Smooth muscle cell (in vitro differentiated cells): ENCODE measurements around the gene AKT1S1. TPM values are rescaled to one million over a fixed set of nuclear protein-coding genes. Genes with fewer than 3 reads are reported as not detected.

ENCODE experiments used
- DNase-seq: peaks from one replicate; lab custom pipeline; 2025; ENCODE audit not compliant: unreplicated experiment; lab: John Stamatoyannopoulos, UW
- H2AFZ ChIP-seq: fragments of 200-600 bp; sonication (generic); 2 replicates; pipeline ENCODE4 v1.6.0; 2016; ENCODE audit warnings: antibody characterized with exemption, low read depth, mild to moderate bottlenecking
- H3F3A ChIP-seq: fragments of 200-600 bp; sonication (generic); 2 replicates; pipeline ENCODE4 v1.6.0; 2017; ENCODE audit warnings: antibody characterized with exemption, low read depth
- H3K27ac ChIP-seq: fragments of 200-600 bp; sonication (generic); 2 replicates; pipeline ENCODE4 v1.5.1; 2016; ENCODE audit warnings: low read depth, mild to moderate bottlenecking
- H3K27me3 ChIP-seq: fragments of 200-600 bp; sonication (generic); 2 replicates; pipeline ENCODE4 v1.6.1; 2016; ENCODE audit warnings: low read depth, mild to moderate bottlenecking
- H3K36me3 ChIP-seq: fragments of 200-600 bp; sonication (generic); 2 replicates; pipeline ENCODE4 v1.5.1; 2016; ENCODE audit warnings: low read depth
- H3K4me1 ChIP-seq: fragments of 200-600 bp; sonication (generic); 2 replicates; pipeline ENCODE4 v1.5.1; 2016; ENCODE audit warnings: low read depth
- H3K4me2 ChIP-seq: fragments of 200-600 bp; sonication (generic); 2 replicates; pipeline ENCODE4 v1.6.0; 2016; ENCODE audit warnings: mild to moderate bottlenecking
- H3K4me3 ChIP-seq: fragments of 200-600 bp; sonication (generic); 2 replicates; pipeline ENCODE4 v1.5.1; 2016; ENCODE audit warnings: mild to moderate bottlenecking
- H3K79me2 ChIP-seq: fragments of 200-600 bp; sonication (generic); 2 replicates; pipeline ENCODE4 v1.6.0; 2016; ENCODE audit warnings: low read depth, mild to moderate bottlenecking
- H3K9ac ChIP-seq: fragments of 200-600 bp; sonication (generic); 2 replicates; pipeline ENCODE4 v1.6.0; 2016; ENCODE audit warnings: low read depth
- H3K9me3 ChIP-seq: fragments of 200-600 bp; sonication (generic); replicated peaks from 2 replicates; pipeline ENCODE4 v1.5.1; 2016; ENCODE audit warnings: low read depth
- H4K20me1 ChIP-seq: fragments of 200-600 bp; sonication (generic); 2 replicates; pipeline ENCODE4 v1.6.0; 2016; ENCODE audit warnings: low read depth
- WGBS: methylation state at CpG from one replicate; pipeline ENCODE4 v1.1.7; 2016; ENCODE audit warnings: low lambda C conversion rate; 5-methylcytosine and 5-hydroxymethylcytosine counted together
- polyA plus RNA-seq: library from polyadenylated mRNA; unstranded; fragments of >200 nt; fragmentation: Nextera tagmentation; extraction: Ambion mirVana; gene quantifications from 2 replicates; pipeline ENCODE4 v1.2.1, GENCODE V29; 2016
- total RNA-seq: library from RNA; depleted of rRNA; stranded (reverse); fragments of >200 nt; gene quantifications from 2 replicates; pipeline ENCODE4 v1.2.3, GENCODE V29; 2014
- TF ChIP-seq, protein P1 (sequence below): fragments of 200-600 bp; sonication (generic); IDR thresholded peaks from 2 replicates; pipeline ENCODE4 v1.5.1; 2017; ENCODE audit warnings: borderline replicate concordance, mild to moderate bottlenecking, antibody characterized with exemption; ENCODE audit not compliant: insufficient read depth, poor library complexity, severe bottlenecking

AKT1S1 gene
- total and polyA plus RNA-seq, 2 experiments from 2014 or later: 15.8 to 72.2 TPM

DNA sequence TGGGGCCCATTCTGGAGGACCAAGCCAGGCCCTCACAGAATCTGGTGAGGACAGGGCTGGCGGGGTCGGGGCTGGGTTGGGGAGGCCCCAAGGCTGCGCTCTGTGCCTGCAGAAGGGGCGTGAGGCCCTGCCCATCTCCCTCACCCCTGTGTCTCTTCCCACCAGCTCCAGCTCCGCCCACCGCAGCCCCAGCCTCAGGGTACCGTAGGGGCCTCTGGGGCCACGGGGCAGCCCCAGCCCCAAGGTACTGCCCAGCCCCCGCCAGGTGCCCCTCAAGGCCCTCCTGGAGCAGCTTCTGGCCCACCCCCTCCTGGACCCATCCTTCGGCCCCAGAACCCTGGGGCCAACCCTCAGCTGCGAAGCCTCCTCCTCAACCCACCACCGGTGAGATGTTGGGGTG, 41.6 kb downstream of the AKT1S1 start:
- Histone ChIP-seq H3K4me1 (no peaks in the 10 kb centered on the region), H3K27me3 (no peaks in the 10 kb centered on the region), H3K4me2 (no peak overlapping the region), H3F3A (no peaks in the 10 kb centered on the region), H3K4me3 (no peak overlapping the region), H3K9me3 (no peaks in the 10 kb centered on the region), H3K9ac (no peak overlapping the region), H2AFZ (no peak overlapping the region), H3K27ac (no peak overlapping the region), H3K36me3 (peaks cover 8% of the 10 kb centered on the region), H4K20me1 (peaks cover 4% of the 10 kb centered on the region), H3K79me2 (no peaks in the 10 kb centered on the region)
- TF ChIP-seq, protein P1, sequence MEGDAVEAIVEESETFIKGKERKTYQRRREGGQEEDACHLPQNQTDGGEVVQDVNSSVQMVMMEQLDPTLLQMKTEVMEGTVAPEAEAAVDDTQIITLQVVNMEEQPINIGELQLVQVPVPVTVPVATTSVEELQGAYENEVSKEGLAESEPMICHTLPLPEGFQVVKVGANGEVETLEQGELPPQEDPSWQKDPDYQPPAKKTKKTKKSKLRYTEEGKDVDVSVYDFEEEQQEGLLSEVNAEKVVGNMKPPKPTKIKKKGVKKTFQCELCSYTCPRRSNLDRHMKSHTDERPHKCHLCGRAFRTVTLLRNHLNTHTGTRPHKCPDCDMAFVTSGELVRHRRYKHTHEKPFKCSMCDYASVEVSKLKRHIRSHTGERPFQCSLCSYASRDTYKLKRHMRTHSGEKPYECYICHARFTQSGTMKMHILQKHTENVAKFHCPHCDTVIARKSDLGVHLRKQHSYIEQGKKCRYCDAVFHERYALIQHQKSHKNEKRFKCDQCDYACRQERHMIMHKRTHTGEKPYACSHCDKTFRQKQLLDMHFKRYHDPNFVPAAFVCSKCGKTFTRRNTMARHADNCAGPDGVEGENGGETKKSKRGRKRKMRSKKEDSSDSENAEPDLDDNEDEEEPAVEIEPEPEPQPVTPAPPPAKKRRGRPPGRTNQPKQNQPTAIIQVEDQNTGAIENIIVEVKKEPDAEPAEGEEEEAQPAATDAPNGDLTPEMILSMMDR: no peak
- WGBS: 98% methylated on average over 10 of the region's 12 CpGs
- DNase-seq: no peak

DNA sequence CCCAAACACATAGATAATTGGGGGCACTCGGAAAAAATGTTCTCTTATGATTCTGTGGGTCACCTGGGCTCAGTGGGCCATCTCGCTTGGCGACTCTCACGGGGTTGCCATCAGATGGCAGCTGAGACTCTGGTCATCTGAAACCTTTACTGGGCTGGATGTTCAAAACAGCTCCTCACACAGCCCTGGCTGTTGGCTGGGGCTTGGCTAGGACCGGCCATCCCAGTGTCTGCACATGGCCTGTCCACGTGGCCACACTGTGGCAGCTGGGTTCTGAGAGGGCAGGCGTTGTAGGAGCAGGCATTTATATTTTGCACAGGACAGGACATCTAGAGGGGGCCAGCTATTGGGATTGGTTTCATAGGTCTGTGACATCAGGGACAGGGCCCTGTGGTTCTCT, 43.6 kb downstream of the AKT1S1 start:
- H3K36me3 ChIP-seq: no peaks in the 10 kb centered on the region
- H3K4me1 ChIP-seq: no peaks in the 10 kb centered on the region
- no peaks in the 10 kb centered on the region for H3K27me3 ChIP-seq
- no peak for DNase-seq
- H3K79me2 ChIP-seq: no peaks in the 10 kb centered on the region
- TF ChIP-seq, protein P1: no peak
- H2AFZ ChIP-seq: no peak overlapping the region
- no peak overlapping the region for H3K4me3 ChIP-seq
- 95% methylated on average over 7 of the region's 7 CpGs for WGBS
- H3K4me2 ChIP-seq: no peak overlapping the region
- peaks cover 17% of the 10 kb centered on the region for H4K20me1 ChIP-seq
- H3F3A ChIP-seq: no peaks in the 10 kb centered on the region
- no peak overlapping the region for H3K27ac ChIP-seq
- no peaks in the 10 kb centered on the region for H3K9me3 ChIP-seq
- H3K9ac ChIP-seq: no peak overlapping the region

DNA sequence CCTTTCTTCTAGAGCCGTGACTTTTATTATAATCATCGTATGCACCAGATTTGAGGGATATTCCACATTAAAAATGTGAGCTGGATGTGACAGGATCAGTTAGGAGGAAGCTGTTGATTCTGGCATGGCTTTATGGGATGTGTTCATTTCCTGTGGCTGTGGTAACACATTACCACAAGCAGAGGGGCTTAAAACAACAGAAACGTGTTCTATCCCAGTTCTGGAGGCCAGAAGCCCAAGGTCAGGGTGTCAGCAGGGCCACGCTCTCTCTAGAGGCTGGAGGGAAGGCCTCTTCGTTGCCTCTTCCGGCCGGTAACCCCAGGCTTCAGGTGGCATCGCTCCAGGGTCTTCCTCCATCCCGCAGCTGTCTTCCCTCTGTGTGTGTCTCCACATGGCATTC, 44.6 kb downstream of the AKT1S1 start:
- Histone ChIP-seq H3K4me3 (no peak overlapping the region), H3K27me3 (no peaks in the 10 kb centered on the region), H4K20me1 (peaks cover 26% of the 10 kb centered on the region), H3F3A (no peaks in the 10 kb centered on the region), H3K9ac (no peak overlapping the region), H3K27ac (no peak overlapping the region), H3K36me3 (no peaks in the 10 kb centered on the region), H3K4me2 (no peak overlapping the region), H2AFZ (no peak overlapping the region), H3K79me2 (no peaks in the 10 kb centered on the region), H3K4me1 (no peaks in the 10 kb centered on the region), H3K9me3 (no peaks in the 10 kb centered on the region)
- WGBS: 88% methylated on average over 9 of the region's 9 CpGs
- DNase-seq: no peak
- TF ChIP-seq, protein P1: no peak

DNA sequence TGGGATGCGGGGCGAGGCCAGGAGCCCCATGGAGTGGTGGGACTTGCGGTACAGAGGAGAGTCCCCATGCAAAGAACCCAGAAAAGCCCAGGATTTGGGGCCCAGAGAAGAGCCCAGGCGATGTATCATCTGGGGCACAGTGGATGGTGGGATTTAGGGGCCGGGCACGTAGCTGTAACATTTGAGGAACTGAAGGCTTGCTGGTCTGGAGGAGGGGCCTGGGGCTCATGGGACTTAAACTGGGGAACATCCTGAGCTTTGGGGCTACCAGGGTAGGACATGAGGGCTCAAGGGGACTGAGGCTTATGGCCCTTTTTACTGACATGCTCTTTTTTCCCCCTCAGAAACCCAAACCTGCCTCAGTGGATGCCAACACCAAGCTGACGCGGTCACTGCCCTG, 45.6 kb downstream of the AKT1S1 start:
- no peaks in the 10 kb centered on the region for H3K9me3 ChIP-seq
- H2AFZ ChIP-seq: no peak overlapping the region
- no peak overlapping the region for H3K4me3 ChIP-seq
- no peak overlapping the region for H3K27ac ChIP-seq
- peaks cover 36% of the 10 kb centered on the region for H4K20me1 ChIP-seq
- no peaks in the 10 kb centered on the region for H3F3A ChIP-seq
- H3K36me3 ChIP-seq: no peaks in the 10 kb centered on the region
- DNase-seq: no peak
- H3K4me1 ChIP-seq: no peaks in the 10 kb centered on the region
- no peak overlapping the region for H3K9ac ChIP-seq
- H3K27me3 ChIP-seq: no peaks in the 10 kb centered on the region
- H3K4me2 ChIP-seq: no peak overlapping the region
- TF ChIP-seq, protein P1: no peak
- WGBS: 96% methylated on average over 8 of the region's 8 CpGs
- no peaks in the 10 kb centered on the region for H3K79me2 ChIP-seq
